ENCODE data around the gene LPCAT3. TPM values are rescaled to one million over a fixed set of nuclear protein-coding genes. Genes with fewer than 3 reads are reported as not detected.

The LPCAT3 gene
- total and polyA plus RNA-seq, 2 donors: 20.7 to 48.1 TPM

- no peak overlapping the region for H3K4me3 ChIP-seq (ENCODE audit: low read depth, low read length)
- WGBS: 10% methylated on average over 16 of the region's 16 CpGs
- DNase-seq (ENCODE audit: extremely low spot score): no peak
- H3K27ac ChIP-seq (ENCODE audit: low read depth): peak overlapping the region; percentile 74
- no peaks in the 10 kb centered on the region for H3K36me3 ChIP-seq (ENCODE audit: insufficient read depth)
- no peaks in the 10 kb centered on the region for H3K4me1 ChIP-seq (ENCODE audit: insufficient read depth)
Observed at GRCh38 chr12:6961695-6962284, 56.5 kb downstream of the LPCAT3 start.

- no peak for DNase-seq (ENCODE audit: extremely low spot score)
- H3K4me1 ChIP-seq (ENCODE audit: insufficient read depth): no peaks in the 10 kb centered on the region
- H3K4me3 ChIP-seq (ENCODE audit: low read depth, low read length): no peak overlapping the region
- H3K36me3 ChIP-seq (ENCODE audit: insufficient read depth): no peaks in the 10 kb centered on the region
- H3K27ac ChIP-seq (ENCODE audit: low read depth): peak overlapping the region; percentile 74
- WGBS: 40% methylated on average over 24 of the region's 24 CpGs
Observed at GRCh38 chr12:6961278-6961694, 57.0 kb downstream of the LPCAT3 start.

DNA sequence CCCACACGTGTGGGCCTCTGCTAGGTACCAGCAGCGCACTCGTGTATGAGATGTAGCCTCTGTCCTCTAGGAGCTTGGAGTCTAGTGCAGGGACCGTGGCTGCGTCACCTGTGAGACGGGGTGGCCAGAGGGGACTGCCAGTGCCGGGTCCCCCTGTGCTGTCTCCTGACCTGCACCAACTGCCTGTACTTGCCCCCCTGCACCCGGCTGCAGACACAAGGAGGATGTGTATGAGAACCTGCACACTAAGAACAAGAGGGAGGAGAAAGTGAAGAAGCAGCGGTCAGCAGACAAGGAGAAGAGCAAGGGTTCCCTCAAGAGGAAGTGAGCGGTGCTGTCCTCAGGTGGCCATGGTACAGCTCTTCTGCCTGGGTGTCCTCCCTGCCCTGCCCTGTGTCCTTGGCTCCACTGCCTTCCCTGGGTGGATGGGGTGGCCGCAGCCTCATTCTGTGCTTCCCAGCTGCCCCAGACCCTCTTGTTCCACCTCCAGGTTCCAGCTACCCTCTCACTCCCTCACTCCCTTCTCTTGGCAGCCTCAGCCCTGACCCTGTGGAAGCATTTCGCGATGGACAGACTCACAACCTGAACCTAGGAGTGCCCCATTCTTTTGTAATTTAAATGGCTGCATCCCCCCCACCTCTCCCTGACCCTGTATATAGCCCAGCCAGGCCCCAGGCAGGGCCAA is 57.5 kb downstream of the LPCAT3 start:
- Histone ChIP-seq H3K4me1 (ENCODE audit: insufficient read depth) (no peaks in the 10 kb centered on the region), H3K27ac (ENCODE audit: low read depth) (peak overlapping the region; percentile 74), H3K36me3 (ENCODE audit: insufficient read depth) (no peaks in the 10 kb centered on the region), H3K4me3 (ENCODE audit: low read depth, low read length) (no peak overlapping the region)
- no peak for DNase-seq (ENCODE audit: extremely low spot score)
- 73% methylated on average over 13 of the region's 13 CpGs for WGBS

DNA sequence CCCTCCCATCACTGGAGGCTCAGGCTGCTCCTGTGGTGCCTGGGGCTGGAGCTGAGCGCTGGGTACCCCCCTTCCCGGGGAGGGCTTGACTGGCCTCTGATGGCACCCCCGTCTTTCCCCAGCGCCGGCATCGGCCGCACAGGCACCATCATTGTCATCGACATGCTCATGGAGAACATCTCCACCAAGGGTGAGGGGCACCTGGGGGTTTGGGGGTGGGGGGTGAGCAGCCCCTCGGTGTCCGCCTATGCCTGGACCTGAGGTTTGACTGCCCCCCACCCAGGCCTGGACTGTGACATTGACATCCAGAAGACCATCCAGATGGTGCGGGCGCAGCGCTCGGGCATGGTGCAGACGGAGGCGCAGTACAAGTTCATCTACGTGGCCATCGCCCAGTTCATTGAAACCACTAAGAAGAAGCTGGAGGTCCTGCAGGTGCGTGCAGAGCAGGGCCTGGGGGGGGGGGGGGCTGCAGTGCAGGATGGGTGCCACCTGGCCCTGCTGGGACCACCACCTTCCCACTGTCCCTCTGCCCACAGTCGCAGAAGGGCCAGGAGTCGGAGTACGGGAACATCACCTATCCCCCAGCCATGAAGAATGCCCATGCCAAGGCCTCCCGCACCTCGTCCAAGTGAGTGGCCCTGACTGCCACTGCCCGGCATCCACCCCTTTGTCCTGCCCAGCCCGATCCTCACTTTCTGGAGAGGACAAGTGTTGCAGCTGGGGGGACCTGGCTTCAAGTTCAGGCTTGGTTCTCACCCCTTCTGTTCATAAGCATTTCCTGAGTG is 58.3 kb downstream of the LPCAT3 start:
- no peak overlapping the region for H3K27ac ChIP-seq (ENCODE audit: low read depth)
- H3K4me1 ChIP-seq (ENCODE audit: insufficient read depth): no peaks in the 10 kb centered on the region
- whole genome bisulfite sequencing: 90% methylated on average over 26 of the region's 26 CpGs
- H3K4me3 ChIP-seq (ENCODE audit: low read depth, low read length): no peak overlapping the region
- H3K36me3 ChIP-seq (ENCODE audit: insufficient read depth): peaks cover 5% of the 10 kb centered on the region
- no peak for DNase-seq (ENCODE audit: extremely low spot score)

DNA sequence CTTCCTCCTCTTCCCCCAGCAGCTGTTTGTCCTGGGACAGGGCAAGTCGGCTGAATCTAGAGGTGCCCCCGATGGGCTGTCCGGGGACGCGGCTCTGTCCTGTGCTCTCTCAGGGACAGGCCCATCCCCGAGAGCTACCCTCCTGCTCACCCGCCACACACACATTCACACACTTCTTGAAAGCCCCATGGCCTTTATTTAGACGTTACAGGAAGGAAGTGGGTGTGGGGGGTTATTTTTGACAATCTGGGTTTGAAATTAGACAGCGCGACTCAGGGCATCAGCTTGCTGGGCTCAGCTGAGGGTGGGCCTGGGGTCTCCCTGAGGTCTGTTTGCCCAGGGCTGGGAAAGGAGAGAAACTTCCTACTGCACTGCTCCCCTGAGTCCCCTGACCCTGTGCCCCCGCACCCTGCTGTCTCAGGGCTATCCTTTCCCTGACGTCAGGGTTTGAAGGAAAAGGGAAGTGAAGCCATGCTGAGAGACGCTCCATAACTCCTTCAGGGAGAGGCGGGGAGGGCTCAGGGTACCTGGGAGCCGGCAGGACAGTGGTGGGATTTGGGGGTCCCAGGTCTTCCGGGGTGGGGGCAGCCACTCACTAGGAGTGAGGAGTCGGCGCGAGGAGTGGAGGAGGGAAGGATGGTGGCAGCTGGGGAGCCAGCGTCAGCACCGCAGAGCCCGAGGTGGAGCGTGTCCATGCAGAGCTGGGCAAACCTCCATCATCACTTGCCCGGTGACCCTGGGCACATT is 59.0 kb downstream of the LPCAT3 start:
- WGBS: 61% methylated on average over 24 of the region's 24 CpGs
- no peak overlapping the region for H3K27ac ChIP-seq (ENCODE audit: low read depth)

GRCh38 chr12:6958609-6959057 is 59.6 kb downstream of the LPCAT3 start:
- 70% methylated on average over 10 of the region's 10 CpGs for WGBS
- Histone ChIP-seq H3K4me3 (ENCODE audit: low read depth, low read length) (no peak overlapping the region), H3K36me3 (ENCODE audit: insufficient read depth) (peaks cover 5% of the 10 kb centered on the region), H3K4me1 (ENCODE audit: insufficient read depth) (no peaks in the 10 kb centered on the region), H3K27ac (ENCODE audit: low read depth) (no peak overlapping the region)
- DNase-seq (ENCODE audit: extremely low spot score): no peak

More for the DNA sequence above, 59.0 kb downstream of the LPCAT3 start:
- H3K4me3 ChIP-seq (ENCODE audit: low read depth, low read length): no peak overlapping the region
- H3K36me3 ChIP-seq (ENCODE audit: insufficient read depth): peaks cover 5% of the 10 kb centered on the region
- no peak for DNase-seq (ENCODE audit: extremely low spot score)
- H3K4me1 ChIP-seq (ENCODE audit: insufficient read depth): no peaks in the 10 kb centered on the region

- no peak overlapping the region for H3K4me3 ChIP-seq (ENCODE audit: low read depth, low read length)
- WGBS: 85% methylated on average over 28 of the region's 28 CpGs
- peaks cover 5% of the 10 kb centered on the region for H3K36me3 ChIP-seq (ENCODE audit: insufficient read depth)
- H3K4me1 ChIP-seq (ENCODE audit: insufficient read depth): no peaks in the 10 kb centered on the region
- DNase-seq (ENCODE audit: extremely low spot score): no peak
- no peak overlapping the region for H3K27ac ChIP-seq (ENCODE audit: low read depth)
Observed at GRCh38 chr12:6957741-6958608, 60.3 kb downstream of the LPCAT3 start.

GRCh38 chr12:6957151-6957701 is 61.0 kb downstream of the LPCAT3 start:
- no peak for DNase-seq (ENCODE audit: extremely low spot score)
- no peak overlapping the region for H3K27ac ChIP-seq (ENCODE audit: low read depth)
- no peaks in the 10 kb centered on the region for H3K4me1 ChIP-seq (ENCODE audit: insufficient read depth)
- H3K4me3 ChIP-seq (ENCODE audit: low read depth, low read length): no peak overlapping the region
- peaks cover 5% of the 10 kb centered on the region for H3K36me3 ChIP-seq (ENCODE audit: insufficient read depth)
- WGBS: 83% methylated on average over 20 of the region's 20 CpGs

- no peak for DNase-seq (ENCODE audit: extremely low spot score)
- no peak overlapping the region for H3K4me3 ChIP-seq (ENCODE audit: low read depth, low read length)
- no peaks in the 10 kb centered on the region for H3K4me1 ChIP-seq (ENCODE audit: insufficient read depth)
- no peak overlapping the region for H3K27ac ChIP-seq (ENCODE audit: low read depth)
- peaks cover 5% of the 10 kb centered on the region for H3K36me3 ChIP-seq (ENCODE audit: insufficient read depth)
- WGBS: 82% methylated on average over 28 of the region's 28 CpGs
Observed at GRCh38 chr12:6956021-6956727, 62.1 kb downstream of the LPCAT3 start.

- Histone ChIP-seq H3K4me3 (ENCODE audit: low read depth, low read length) (no peak overlapping the region), H3K27ac (ENCODE audit: low read depth) (no peak overlapping the region), H3K36me3 (ENCODE audit: insufficient read depth) (peaks cover 5% of the 10 kb centered on the region), H3K4me1 (ENCODE audit: insufficient read depth) (no peaks in the 10 kb centered on the region)
- DNase-seq (ENCODE audit: extremely low spot score): no peak
- 86% methylated on average over 22 of the region's 22 CpGs for WGBS
Observed at GRCh38 chr12:6955108-6956020, 62.9 kb downstream of the LPCAT3 start.

DNA sequence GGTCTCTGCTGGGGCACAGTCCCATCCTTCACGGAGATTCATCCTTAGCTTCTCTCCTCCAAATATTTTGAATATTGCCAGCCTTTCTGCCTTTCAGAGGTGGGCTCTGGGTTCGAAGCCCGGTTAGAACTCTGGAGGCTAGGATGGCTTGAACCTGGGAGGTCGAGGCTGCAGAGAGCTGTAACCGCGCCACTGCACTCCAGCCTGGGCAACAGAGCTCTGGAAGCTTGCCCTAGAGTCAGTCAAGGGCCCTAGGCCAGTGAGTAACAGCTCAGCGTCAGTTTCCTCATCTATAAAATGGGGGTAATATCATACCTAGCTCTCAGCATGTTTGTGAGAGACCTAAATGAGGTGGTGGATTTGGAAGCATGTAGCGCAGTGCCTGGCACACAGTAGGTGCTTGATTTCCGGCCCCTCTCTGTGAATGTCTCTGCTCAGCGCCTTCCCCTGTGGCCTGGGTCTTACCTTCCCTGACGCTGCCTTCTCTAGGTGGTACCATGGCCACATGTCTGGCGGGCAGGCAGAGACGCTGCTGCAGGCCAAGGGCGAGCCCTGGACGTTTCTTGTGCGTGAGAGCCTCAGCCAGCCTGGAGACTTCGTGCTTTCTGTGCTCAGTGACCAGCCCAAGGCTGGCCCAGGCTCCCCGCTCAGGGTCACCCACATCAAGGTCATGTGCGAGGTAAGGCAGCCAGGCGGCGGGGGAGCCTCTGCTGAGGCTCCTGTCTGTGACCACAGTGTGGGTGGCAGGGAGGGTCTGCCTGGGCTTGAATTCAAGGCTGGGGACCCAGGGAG is 63.8 kb downstream of the LPCAT3 start:
- 88% methylated on average over 21 of the region's 21 CpGs for WGBS
- Histone ChIP-seq H3K4me1 (ENCODE audit: insufficient read depth) (no peaks in the 10 kb centered on the region), H3K36me3 (ENCODE audit: insufficient read depth) (peaks cover 5% of the 10 kb centered on the region), H3K4me3 (ENCODE audit: low read depth, low read length) (no peak overlapping the region), H3K27ac (ENCODE audit: low read depth) (no peak overlapping the region)
- DNase-seq (ENCODE audit: extremely low spot score): no peak

All from urinary bladder (tissue), 4 donors.